NB4 (cell line): ENCODE measurements around the gene EWSR1.
"Not testable (repeated sequence)": the region's sequence is repeated elsewhere in the genome, so short reads cannot be mapped to it uniquely, and the experiment has no call there.

ENCODE experiments used
- DNase-seq: peaks from one replicate; pipeline ENCODE4 v3.0.0; 2010; ENCODE audit warnings: low read depth
- H3K4me3 ChIP-seq: one replicate; pipeline ENCODE4 v1.5.1; 2011; ENCODE audit warnings: mild to moderate bottlenecking, low read depth, low read length, moderate library complexity
- CTCF ChIP-seq: IDR thresholded peaks from one replicate; pipeline ENCODE4 v1.5.1; 2012; ENCODE audit warnings: low read depth, low read length
- MAX ChIP-seq: IDR thresholded peaks from 2 replicates; pipeline ENCODE4 v1.6.1; 2011; ENCODE audit warnings: low read depth, low read length
- MYC ChIP-seq: IDR thresholded peaks from 2 replicates; pipeline ENCODE4 v1.6.1; 2011; ENCODE audit warnings: low read depth, low read length
- POLR2A ChIP-seq: IDR thresholded peaks from 2 replicates; pipeline ENCODE4 v1.6.1; 2011; ENCODE audit warnings: mild to moderate bottlenecking; ENCODE audit not compliant: insufficient read length; ENCODE audit errors: extremely low read depth

Gene EWSR1

GRCh38 chr22:29225422-29226090 lies 42.5 kb upstream of the EWSR1 start:
- TF ChIP-seq CTCF, result no peak
- TF ChIP-seq POLR2A, result no peak
- TF ChIP-seq MYC, result no peak
- TF ChIP-seq MAX, result no peak
- no peak for DNase-seq
- H3K4me3 ChIP-seq, result no peak overlapping the region

GRCh38 chr22:29226351-29226981 lies 41.6 kb upstream of the EWSR1 start:
- H3K4me3 ChIP-seq, result no peak overlapping the region
- DNase-seq, result no peak
- TF ChIP-seq MYC (no peak), MAX (no peak), POLR2A (no peak), CTCF (no peak)

- TF ChIP-seq POLR2A, result no peak
- no peak for TF ChIP-seq CTCF
- TF ChIP-seq MYC, result no peak
- no peak for DNase-seq
- no peak overlapping the region for H3K4me3 ChIP-seq
Observed at GRCh38 chr22:29230972-29231875, 36.8 kb upstream of the EWSR1 start.

- no peak overlapping the region for H3K4me3 ChIP-seq
- no peak for DNase-seq
- no peak for TF ChIP-seq MAX
- no peak for TF ChIP-seq CTCF
- no peak for TF ChIP-seq MYC
- TF ChIP-seq POLR2A, result no peak
Observed at GRCh38 chr22:29231971-29232959, 35.8 kb upstream of the EWSR1 start.

GRCh38 chr22:29233277-29233877 lies 34.7 kb upstream of the EWSR1 start:
- no peak overlapping the region for H3K4me3 ChIP-seq
- TF ChIP-seq POLR2A (no peak), MYC (no peak), CTCF (no peak), MAX (no peak)
- no peak for DNase-seq

- DNase-seq, H3K4me3 ChIP-seq: not testable (repeated sequence)
Observed at GRCh38 chr22:29240481-29240880, 27.6 kb upstream of the EWSR1 start.
